H9 (cell line): ENCODE results near the gene CDC42. TPM values are rescaled to one million over a fixed set of nuclear protein-coding genes. Genes with fewer than 3 reads are reported as not detected.
A peak's percentile ranks its signal among the peaks of the same experiment; 100 is the strongest.

Source experiments
- DNase-seq: peaks from one replicate; pipeline ENCODE4 v3.0.0-alpha.2; 2017
- H2AFZ ChIP-seq: one replicate; pipeline ENCODE4 v1.6.1; 2013; ENCODE audit warnings: mild to moderate bottlenecking, low read length, control low read depth, moderate library complexity
- H2AK5ac ChIP-seq: 2 replicates; pipeline ENCODE4 v1.6.1; 2013; ENCODE audit warnings: low read length, control low read depth, mixed read lengths; ENCODE audit not compliant: insufficient read length
- H2BK120ac ChIP-seq: one replicate; pipeline ENCODE4 v1.6.1; 2013; ENCODE audit warnings: low read depth, mild to moderate bottlenecking, low read length, control low read depth, inconsistent platforms; ENCODE audit not compliant: poor library complexity, severe bottlenecking
- H2BK12ac ChIP-seq: 2 replicates; pipeline ENCODE4 v1.6.1; 2013; ENCODE audit warnings: low read length, control low read depth, mixed read lengths, low read depth; ENCODE audit not compliant: insufficient read length
- H2BK15ac ChIP-seq: 2 replicates; pipeline ENCODE4 v1.6.1; 2013; ENCODE audit warnings: low read depth, low read length, control low read depth
- H2BK20ac ChIP-seq: one replicate; pipeline ENCODE4 v1.6.1; 2013; ENCODE audit warnings: low read depth, mild to moderate bottlenecking, low read length, control low read depth, inconsistent platforms; ENCODE audit not compliant: poor library complexity, severe bottlenecking
- H2BK5ac ChIP-seq: 2 replicates; pipeline ENCODE4 v1.6.1; 2013; ENCODE audit warnings: low read length, control low read depth, mixed read lengths; ENCODE audit not compliant: insufficient read length
- H3K14ac ChIP-seq: 2 replicates; pipeline ENCODE4 v1.6.1; 2013; ENCODE audit warnings: low read length, control low read depth; ENCODE audit not compliant: insufficient read depth
- H3K18ac ChIP-seq: 2 replicates; pipeline ENCODE4 v1.6.1; 2013; ENCODE audit warnings: low read depth, mild to moderate bottlenecking, mixed read lengths, low read length, control low read depth; ENCODE audit not compliant: insufficient read length
- H3K23ac ChIP-seq: 2 replicates; pipeline ENCODE4 v1.6.1; 2013; ENCODE audit warnings: low read length, control low read depth, mixed read lengths, low read depth; ENCODE audit not compliant: insufficient read length
- H3K23me2 ChIP-seq: 2 replicates; pipeline ENCODE4 v1.6.1; 2013; ENCODE audit warnings: low read depth, mild to moderate bottlenecking, mixed read lengths, low read length, control low read depth; ENCODE audit not compliant: insufficient read length, poor library complexity, severe bottlenecking
- H3K27ac ChIP-seq: 2 replicates; pipeline ENCODE4 v1.5.1; 2013; ENCODE audit warnings: low read length, control low read depth, mixed read lengths, low read depth; ENCODE audit not compliant: insufficient read length
- H3K27me3 ChIP-seq: 2 replicates; pipeline ENCODE4 v1.6.1; 2013; ENCODE audit warnings: low read length, control low read depth, inconsistent platforms; ENCODE audit not compliant: insufficient read depth
- H3K4ac ChIP-seq: 2 replicates; pipeline ENCODE4 v1.6.1; 2013; ENCODE audit warnings: low read depth, mild to moderate bottlenecking, control low read depth, inconsistent platforms, low read length, moderate library complexity
- H3K4me1 ChIP-seq: 2 replicates; pipeline ENCODE4 v1.6.1; 2013; ENCODE audit warnings: low read length, control low read depth, inconsistent platforms; ENCODE audit not compliant: insufficient read depth
- H3K4me2 ChIP-seq: 2 replicates; pipeline ENCODE4 v1.6.1; 2013; ENCODE audit warnings: low read length, control low read depth, mixed read lengths; ENCODE audit not compliant: insufficient read length, insufficient read depth
- H3K56ac ChIP-seq: 2 replicates; pipeline ENCODE4 v1.6.1; 2013; ENCODE audit warnings: low read depth, mild to moderate bottlenecking, mixed read lengths, low read length, control low read depth; ENCODE audit not compliant: insufficient read length
- H3K79me1 ChIP-seq: 2 replicates; pipeline ENCODE4 v1.6.1; 2013; ENCODE audit warnings: low read depth, mild to moderate bottlenecking, moderate library complexity, low read length, control low read depth, inconsistent platforms; ENCODE audit not compliant: insufficient read depth, poor library complexity, severe bottlenecking
- H3K79me2 ChIP-seq: 2 replicates; pipeline ENCODE4 v1.6.1; 2013; ENCODE audit warnings: low read length, control low read depth, inconsistent platforms; ENCODE audit not compliant: insufficient read depth
- H3K9ac ChIP-seq: 2 replicates; pipeline ENCODE4 v1.6.1; 2013; ENCODE audit warnings: low read length, control low read depth, mixed read lengths; ENCODE audit not compliant: insufficient read length; ENCODE audit errors: extremely low read depth
- H3K9me3 ChIP-seq: one replicate; pipeline ENCODE4 v1.6.1; 2013; ENCODE audit warnings: low read depth, low read length, inconsistent platforms; ENCODE audit not compliant: control insufficient read depth
- H3T11ph ChIP-seq: one replicate; pipeline ENCODE4 v1.6.1; 2013; ENCODE audit warnings: mild to moderate bottlenecking, low read length, control low read depth, inconsistent platforms
- H4K20me1 ChIP-seq: one replicate; pipeline ENCODE4 v1.6.1; 2013; ENCODE audit not compliant: control insufficient read depth, insufficient read length, insufficient read depth
- H4K5ac ChIP-seq: 2 replicates; pipeline ENCODE4 v1.6.1; 2013; ENCODE audit warnings: low read depth, mild to moderate bottlenecking, mixed read lengths, low read length, control low read depth; ENCODE audit not compliant: insufficient read length
- H4K8ac ChIP-seq: replicated peaks from 2 replicates; pipeline ENCODE4 v1.6.1; 2013; ENCODE audit warnings: low read length, control low read depth, mixed read lengths, low read depth; ENCODE audit not compliant: insufficient read length
- H4K91ac ChIP-seq: 2 replicates; pipeline ENCODE4 v1.6.1; 2013; ENCODE audit warnings: low read depth, mild to moderate bottlenecking, moderate library complexity, mixed read lengths, low read length, control low read depth; ENCODE audit not compliant: insufficient read length
- H3K27ac Mint-ChIP-seq, 3 experiments: 2 replicates in 2 of 3; 3 replicates in 1 of 3; pipeline ENCODE4 v1.8.0; 2020 to 2021; ENCODE audit warnings: mixed read lengths in 3 of 3, mild to moderate bottlenecking in 1 of 3, moderate library complexity in 1 of 3
- H3K27me3 Mint-ChIP-seq: 2 replicates; pipeline ENCODE4 v1.8.0; 2021; ENCODE audit warnings: low read depth, mild to moderate bottlenecking, moderate library complexity, mixed read lengths
- H3K36me3 Mint-ChIP-seq, 3 experiments: 2 replicates in 2 of 3; 3 replicates in 1 of 3; pipeline ENCODE4 v1.8.0; 2020 to 2021; ENCODE audit warnings: low read depth in 3 of 3, mixed read lengths in 3 of 3; ENCODE audit not compliant: insufficient read depth in 1 of 3
- H3K4me1 Mint-ChIP-seq, 2 experiments: 2 replicates each; pipeline ENCODE4 v1.8.0; 2020; ENCODE audit warnings: mixed read lengths in 2 of 2
- H3K4me3 Mint-ChIP-seq, 2 experiments: 2 replicates in 1 of 2; 3 replicates in 1 of 2; pipeline ENCODE4 v1.8.0; 2020 to 2021; ENCODE audit warnings: mild to moderate bottlenecking in 2 of 2, mixed read lengths in 2 of 2, moderate library complexity in 1 of 2
- H3K9me3 Mint-ChIP-seq, 2 experiments: 2 replicates in 1 of 2; 3 replicates in 1 of 2; pipeline ENCODE4 v1.8.0; 2020; ENCODE audit warnings: mild to moderate bottlenecking in 2 of 2, mixed read lengths in 2 of 2, moderate library complexity in 1 of 2
- CTCF ChIP-seq: fragments of 200-600 bp; sonication (generic); conservative IDR thresholded peaks from 3 replicates; pipeline ENCODE4 v1.8.0; 2021; ENCODE audit warnings: antibody characterized with exemption, mild to moderate bottlenecking
- WGBS: extraction: QIAGEN DNeasy Blood & Tissue Kit; methylation state at CpG from one replicate; pipeline ENCODE4 v1.1.7; 2013; ENCODE audit warnings: missing lambda C conversion rate, low lambda C conversion rate, mixed read lengths; ENCODE audit not compliant: insufficient read length; ENCODE audit errors: extremely low coverage; 5-methylcytosine and 5-hydroxymethylcytosine counted together
- total RNA-seq: library from RNA; stranded (reverse); gene quantifications from 2 replicates; pipeline ENCODE4 v1.2.1, GENCODE V29; 2021

Gene CDC42
- total RNA-seq, 1 experiment from 2014 or later = 197 TPM

- Histone ChIP-seq H3K27me3 (no peaks in the 10 kb centered on the region), H3K4ac (no peak overlapping the region), H2BK12ac (no peak overlapping the region), H2BK15ac (no peak overlapping the region; the same call in 1 of the 2 replicates), H4K91ac (no peak overlapping the region), H4K20me1 (no peaks in the 10 kb centered on the region), H3K18ac (peak overlapping the region; percentile 45), H3K4me2 (peak overlapping the region; percentile 75), H3K9ac (peak overlapping the region; percentile 46), H2AFZ (peak overlapping the region; percentile 83), H4K5ac (no peak overlapping the region), H3K56ac (no peak overlapping the region), H3K23me2 (peaks cover 5% of the 10 kb centered on the region), H3K4me1 (peaks cover 3% of the 10 kb centered on the region; the same call in 1 of the 2 replicates), H3T11ph (no peak overlapping the region), H2BK120ac (no peak overlapping the region), H3K23ac (no peak overlapping the region), H3K27ac (peak overlapping the region; percentile 53), H4K8ac (no peak overlapping the region), H3K79me1 (no peaks in the 10 kb centered on the region), H2BK20ac (no peak overlapping the region), H2BK5ac (no peak overlapping the region), H3K14ac (peak overlapping the region; percentile 45; the same call in 1 of the 2 replicates), H2AK5ac (no peak overlapping the region), H3K9me3 (no peaks in the 10 kb centered on the region), H3K79me2 (no peaks in the 10 kb centered on the region)
- Mint-ChIP-seq H3K4me1 (peaks cover 20 to 34% of the 10 kb centered on the region in 2 experiments), H3K4me3 (peak overlapping the region; percentile 83 to 87), H3K27ac (peak overlapping the region; percentile 88 to 97 (median 95); a peak in 5 of 7 replicates), H3K36me3 (peaks cover 0 to 8% (median 4%) of the 10 kb centered on the region in 3 experiments; a peak in 4 of 7 replicates), H3K27me3 (no peaks in the 10 kb centered on the region), H3K9me3 (peaks cover 0 to 5% of the 10 kb centered on the region in 2 experiments; a peak in 2 of 5 replicates)
- DNase-seq = peak; percentile 79
- no CpG with 5 or more reads among the region's 33 CpGs for WGBS
- no peak for TF ChIP-seq CTCF
These were observed 27.8 kb upstream of the CDC42 start for GRCh38 chr1:22024485-22025367.
